ENCODE data around the gene HNRNPUL1. TPM values are rescaled to one million over a fixed set of nuclear protein-coding genes. Genes with fewer than 3 reads are reported as not detected.
A peak's percentile ranks its signal among the peaks of the same experiment; 100 is the strongest.

HNRNPUL1 gene
- total and polyA plus RNA-seq, 10 of the 15 experiments (the other 5 are each of a cell fraction or from before 2014, with no cell fraction given) = 11.1 to 276 (median 117) TPM

DNA sequence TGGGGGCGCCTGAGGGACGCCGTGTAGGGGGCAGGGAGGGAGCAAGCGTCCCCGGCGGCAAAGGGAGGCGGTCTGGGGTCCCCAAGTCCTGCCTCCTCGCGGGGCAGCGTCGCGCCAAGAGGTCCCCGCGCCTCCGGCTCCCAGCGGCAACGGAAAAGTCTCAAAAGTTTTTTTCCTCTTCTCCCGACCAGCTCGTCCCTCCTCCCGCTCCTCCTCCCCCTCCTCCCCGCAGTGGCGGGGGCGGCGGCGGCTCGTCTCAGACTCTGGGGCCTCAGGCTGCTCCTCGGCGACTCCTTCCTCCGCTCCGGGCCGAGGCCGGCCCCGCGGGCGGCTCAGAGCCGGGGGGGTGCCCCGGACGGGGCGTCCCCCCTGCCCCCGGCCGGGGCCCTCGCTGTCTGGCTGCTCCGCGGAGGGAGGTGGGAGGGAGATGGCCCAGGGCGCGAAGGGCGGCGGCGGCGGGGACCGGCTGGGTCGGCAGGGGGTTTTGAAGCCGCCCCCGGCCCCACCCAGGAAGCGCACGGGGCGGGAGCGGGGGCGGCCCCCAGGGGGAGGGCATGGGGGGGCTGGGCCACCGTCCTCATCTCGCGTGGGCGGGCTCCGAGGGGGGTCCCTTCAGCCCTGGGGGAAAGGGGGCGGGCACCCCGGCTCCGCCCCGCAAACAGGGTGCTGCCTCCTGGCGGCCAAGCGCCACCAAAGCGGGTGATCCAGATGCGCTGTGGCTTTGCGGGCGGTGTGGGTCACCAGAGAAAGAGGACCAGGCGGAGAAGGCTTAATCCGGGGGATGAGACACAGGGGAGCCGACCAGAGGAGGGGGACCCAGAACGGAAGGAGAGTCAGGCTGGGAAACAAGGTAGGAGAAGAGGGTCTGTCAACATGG is 89.5 kb downstream of the HNRNPUL1 start, which contains the start of gene TGFB1 (continued):
- TF ChIP-seq, protein P1, sequence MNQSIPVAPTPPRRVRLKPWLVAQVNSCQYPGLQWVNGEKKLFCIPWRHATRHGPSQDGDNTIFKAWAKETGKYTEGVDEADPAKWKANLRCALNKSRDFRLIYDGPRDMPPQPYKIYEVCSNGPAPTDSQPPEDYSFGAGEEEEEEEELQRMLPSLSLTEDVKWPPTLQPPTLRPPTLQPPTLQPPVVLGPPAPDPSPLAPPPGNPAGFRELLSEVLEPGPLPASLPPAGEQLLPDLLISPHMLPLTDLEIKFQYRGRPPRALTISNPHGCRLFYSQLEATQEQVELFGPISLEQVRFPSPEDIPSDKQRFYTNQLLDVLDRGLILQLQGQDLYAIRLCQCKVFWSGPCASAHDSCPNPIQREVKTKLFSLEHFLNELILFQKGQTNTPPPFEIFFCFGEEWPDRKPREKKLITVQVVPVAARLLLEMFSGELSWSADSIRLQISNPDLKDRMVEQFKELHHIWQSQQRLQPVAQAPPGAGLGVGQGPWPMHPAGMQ (IDR thresholded peaks at IDR 0.05; ENCODE audit: borderline replicate concordance) = peak; percentile 74; the same call in 1 of the 2 replicates
- TF ChIP-seq YY1 (IDR thresholded peaks at IDR 0.05; ENCODE audit: low read depth, low read length) = peak; percentile 66
- TF ChIP-seq YBX1 (IDR thresholded peaks at IDR 0.05) = no peak
- TF ChIP-seq, protein P2, sequence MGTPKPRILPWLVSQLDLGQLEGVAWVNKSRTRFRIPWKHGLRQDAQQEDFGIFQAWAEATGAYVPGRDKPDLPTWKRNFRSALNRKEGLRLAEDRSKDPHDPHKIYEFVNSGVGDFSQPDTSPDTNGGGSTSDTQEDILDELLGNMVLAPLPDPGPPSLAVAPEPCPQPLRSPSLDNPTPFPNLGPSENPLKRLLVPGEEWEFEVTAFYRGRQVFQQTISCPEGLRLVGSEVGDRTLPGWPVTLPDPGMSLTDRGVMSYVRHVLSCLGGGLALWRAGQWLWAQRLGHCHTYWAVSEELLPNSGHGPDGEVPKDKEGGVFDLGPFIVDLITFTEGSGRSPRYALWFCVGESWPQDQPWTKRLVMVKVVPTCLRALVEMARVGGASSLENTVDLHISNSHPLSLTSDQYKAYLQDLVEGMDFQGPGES (IDR thresholded peaks at IDR 0.05) = 0 out of 2 replicates have a peak, but pooled peaks have one; percentile 36
- TF ChIP-seq HDAC2 (IDR thresholded peaks at IDR 0.05) = no peak
- TF ChIP-seq TBL1XR1 (IDR thresholded peaks at IDR 0.05; ENCODE audit: low read depth, low read length) = 0 out of 2 replicates have a peak, but pooled peaks have one; percentile 31
- TF ChIP-seq ZNF622 (IDR thresholded peaks at IDR 0.05) = no peak
- TF ChIP-seq, protein P3, sequence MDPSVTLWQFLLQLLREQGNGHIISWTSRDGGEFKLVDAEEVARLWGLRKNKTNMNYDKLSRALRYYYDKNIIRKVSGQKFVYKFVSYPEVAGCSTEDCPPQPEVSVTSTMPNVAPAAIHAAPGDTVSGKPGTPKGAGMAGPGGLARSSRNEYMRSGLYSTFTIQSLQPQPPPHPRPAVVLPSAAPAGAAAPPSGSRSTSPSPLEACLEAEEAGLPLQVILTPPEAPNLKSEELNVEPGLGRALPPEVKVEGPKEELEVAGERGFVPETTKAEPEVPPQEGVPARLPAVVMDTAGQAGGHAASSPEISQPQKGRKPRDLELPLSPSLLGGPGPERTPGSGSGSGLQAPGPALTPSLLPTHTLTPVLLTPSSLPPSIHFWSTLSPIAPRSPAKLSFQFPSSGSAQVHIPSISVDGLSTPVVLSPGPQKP (IDR thresholded peaks at IDR 0.05; ENCODE audit: low read depth, low read length) = no peak
- no peak for TF ChIP-seq RAD51 (IDR thresholded peaks at IDR 0.05)
- no peak for TF ChIP-seq SUPT20H (IDR thresholded peaks at IDR 0.05; ENCODE audit: borderline replicate concordance, control insufficient read depth, low read depth, low read length)
- no peak for TF ChIP-seq FOS (IDR thresholded peaks at IDR 0.05; ENCODE audit: borderline replicate concordance, extremely low read depth, insufficient read length)
- TF ChIP-seq CBX5 (IDR thresholded peaks at IDR 0.05; ENCODE audit: low read depth) = no peak; the same call in 1 of the 2 replicates
- TF ChIP-seq KDM1A (IDR thresholded peaks at IDR 0.05; ENCODE audit: borderline replicate concordance) = no peak
- TF ChIP-seq, protein P4, sequence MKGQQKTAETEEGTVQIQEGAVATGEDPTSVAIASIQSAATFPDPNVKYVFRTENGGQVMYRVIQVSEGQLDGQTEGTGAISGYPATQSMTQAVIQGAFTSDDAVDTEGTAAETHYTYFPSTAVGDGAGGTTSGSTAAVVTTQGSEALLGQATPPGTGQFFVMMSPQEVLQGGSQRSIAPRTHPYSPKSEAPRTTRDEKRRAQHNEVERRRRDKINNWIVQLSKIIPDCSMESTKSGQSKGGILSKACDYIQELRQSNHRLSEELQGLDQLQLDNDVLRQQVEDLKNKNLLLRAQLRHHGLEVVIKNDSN (IDR thresholded peaks at IDR 0.05; ENCODE audit: borderline replicate concordance, extremely low read length, insufficient read depth, low read depth, low read length) = no peak
- TF ChIP-seq ASH2L (IDR thresholded peaks at IDR 0.05; ENCODE audit: borderline replicate concordance, low read depth) = no peak
- TF ChIP-seq RELA (IDR thresholded peaks at IDR 0.05; ENCODE audit: borderline replicate concordance, partially characterized antibody) = no peak
- TF ChIP-seq SMAD5 (IDR thresholded peaks at IDR 0.05; ENCODE audit: low read depth) = 0 out of 2 replicates have a peak, but pooled peaks have one; percentile 8
- TF ChIP-seq STAT3 (IDR thresholded peaks at IDR 0.05; ENCODE audit: low read depth, low read length) = no peak
- TF ChIP-seq HDGF (IDR thresholded peaks at IDR 0.05) = peak; percentile 96
- no peak for TF ChIP-seq ZNF24 (IDR thresholded peaks at IDR 0.05)
- TF ChIP-seq NR2C2 (IDR thresholded peaks at IDR 0.05; ENCODE audit: borderline replicate concordance, control insufficient read depth, insufficient read length, low read depth) = no peak
- TF ChIP-seq HDAC6 (IDR thresholded peaks at IDR 0.05; ENCODE audit: unreplicated experiment) = no peak
- no peak for TF ChIP-seq SIX5 (IDR thresholded peaks at IDR 0.05; ENCODE audit: low read depth, low read length, severe bottlenecking)
- TF ChIP-seq PML (IDR thresholded peaks at IDR 0.05; ENCODE audit: low read length) = peak; percentile 75; the same call in 1 of the 2 replicates
